BJ (cell line): ENCODE measurements around the gene ZC3H4. TPM values are rescaled to one million over a fixed set of nuclear protein-coding genes. Genes with fewer than 3 reads are reported as not detected.

ENCODE experiments used
- CTCF ChIA-PET: fragments of 350-600 bp; formaldehyde crosslinking; extraction: SDS; loops from one replicate; lab custom pipeline; 2021; ENCODE audit warnings: antibody characterized with exemption, inconsistent platforms; lab: Yijun Ruan, JAX
- POLR2A ChIA-PET: fragments of 300-600 bp; sonication (Branson Sonifier 250); formaldehyde crosslinking; extraction: SDS; loops from one replicate; lab custom pipeline; 2021; ENCODE audit warnings: antibody characterized with exemption; lab: Charles Lee
- DNase-seq: peaks from one replicate; pipeline ENCODE4 v3.0.0-alpha.2; 2011; ENCODE audit warnings: low read depth
- H3K27me3 ChIP-seq: 2 replicates; pipeline ENCODE4 v1.6.0; 2011; ENCODE audit warnings: low read length; ENCODE audit not compliant: control insufficient read depth, insufficient read depth
- H3K36me3 ChIP-seq: 2 replicates; pipeline ENCODE4 v1.5.1; 2011; ENCODE audit warnings: low read length; ENCODE audit not compliant: control insufficient read depth, insufficient read depth
- H3K4me3 ChIP-seq: 2 replicates; pipeline ENCODE4 v1.5.1; 2011; ENCODE audit warnings: low read depth, mild to moderate bottlenecking, control low read depth, low read length
- polyA plus RNA-seq: library from polyadenylated mRNA; depleted of rRNA; stranded (reverse); fragments of >200 nt; gene quantifications from 2 replicates; pipeline ENCODE4 v1.2.3, GENCODE V29; 2011; rRNA removed
- TF ChIP-seq, protein P1 (sequence below): IDR thresholded peaks from 2 replicates; pipeline ENCODE4 v1.5.1; 2011; ENCODE audit warnings: low read depth, mild to moderate bottlenecking, control low read depth, inconsistent platforms, low read length, moderate library complexity; ENCODE audit not compliant: insufficient read depth

ZC3H4 gene
- polyA plus RNA-seq, 1 experiment: 4.3 TPM

- TF ChIP-seq, protein P1, sequence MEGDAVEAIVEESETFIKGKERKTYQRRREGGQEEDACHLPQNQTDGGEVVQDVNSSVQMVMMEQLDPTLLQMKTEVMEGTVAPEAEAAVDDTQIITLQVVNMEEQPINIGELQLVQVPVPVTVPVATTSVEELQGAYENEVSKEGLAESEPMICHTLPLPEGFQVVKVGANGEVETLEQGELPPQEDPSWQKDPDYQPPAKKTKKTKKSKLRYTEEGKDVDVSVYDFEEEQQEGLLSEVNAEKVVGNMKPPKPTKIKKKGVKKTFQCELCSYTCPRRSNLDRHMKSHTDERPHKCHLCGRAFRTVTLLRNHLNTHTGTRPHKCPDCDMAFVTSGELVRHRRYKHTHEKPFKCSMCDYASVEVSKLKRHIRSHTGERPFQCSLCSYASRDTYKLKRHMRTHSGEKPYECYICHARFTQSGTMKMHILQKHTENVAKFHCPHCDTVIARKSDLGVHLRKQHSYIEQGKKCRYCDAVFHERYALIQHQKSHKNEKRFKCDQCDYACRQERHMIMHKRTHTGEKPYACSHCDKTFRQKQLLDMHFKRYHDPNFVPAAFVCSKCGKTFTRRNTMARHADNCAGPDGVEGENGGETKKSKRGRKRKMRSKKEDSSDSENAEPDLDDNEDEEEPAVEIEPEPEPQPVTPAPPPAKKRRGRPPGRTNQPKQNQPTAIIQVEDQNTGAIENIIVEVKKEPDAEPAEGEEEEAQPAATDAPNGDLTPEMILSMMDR: no peak
- peaks cover 9% of the 10 kb centered on the region; the same call in 1 of the 2 replicates for H3K27me3 ChIP-seq
- DNase-seq: no peak
- ChIA-PET CTCF (interaction anchor here (1.0 to 1.5 kb wide), 3 partner anchors 11 to 262 kb away, joined by 3 to 8 read pairs (median 4); no protein-coding TSS in a partner anchor), POLR2A (no interaction called here)
- peak overlapping the region; percentile 47 for H3K4me3 ChIP-seq
- H3K36me3 ChIP-seq: no peaks in the 10 kb centered on the region
Observed at GRCh38 chr19:47020132-47020805, 93.3 kb downstream of the ZC3H4 start.

GRCh38 chr19:47019431-47020041, 94.0 kb downstream of the ZC3H4 start, which contains the start of gene NPAS1:
Gene NPAS1 (plus strand): TSS chr19:47019837. CDS start chr19:47021048, 1,211 bp downstream.
- POLR2A ChIA-PET: no interaction called here

GRCh38 chr19:47018923-47019322, 94.7 kb downstream of the ZC3H4 start:
- peaks cover 9% of the 10 kb centered on the region; the same call in 1 of the 2 replicates for H3K27me3 ChIP-seq
- ChIA-PET POLR2A (no interaction called here), CTCF (interaction anchor here (0.6 to 1.9 kb wide), 5 partner anchors 10 to 61 kb away, joined by 3 to 10 read pairs (median 4); no protein-coding TSS in a partner anchor)
- no peak overlapping the region for H3K4me3 ChIP-seq
- no peak for DNase-seq
- H3K36me3 ChIP-seq: no peaks in the 10 kb centered on the region
- TF ChIP-seq, protein P1: no peak

More at GRCh38 chr19:47019431-47020041, 94.0 kb downstream of the ZC3H4 start, which contains the start of gene NPAS1:
- TF ChIP-seq, protein P1: no peak
- H3K27me3 ChIP-seq: peaks cover 9% of the 10 kb centered on the region; the same call in 1 of the 2 replicates
- DNase-seq: no peak
- H3K4me3 ChIP-seq: peak within 1 kb of the TSS; percentile 47
- no peaks in the 10 kb centered on the region for H3K36me3 ChIP-seq
- CTCF ChIA-PET: interaction anchor here (0.6 to 1.9 kb wide), 5 partner anchors 11 to 60 kb away, joined by 3 to 10 read pairs (median 4); no protein-coding TSS in a partner anchor

Other genes starting within 250 kb of the ZC3H4 start
- 2.6 and 4.6 TPM in 2 replicates for gene NPAS1, start 93.9 kb downstream of the ZC3H4 start, polyA plus RNA-seq
- gene TMEM160, start 65.2 kb downstream of the ZC3H4 start, polyA plus RNA-seq: 11.8 and 11.9 TPM in 2 replicates
- gene SAE1, start 17.1 kb upstream of the ZC3H4 start, polyA plus RNA-seq: 138 and 156 TPM in 2 replicates
- 5.2 and 5.7 TPM in 2 replicates for gene BBC3, start 117.4 kb upstream of the ZC3H4 start, polyA plus RNA-seq
- 4.1 and 5.5 TPM in 2 replicates for gene CCDC9, start 142.7 kb upstream of the ZC3H4 start, polyA plus RNA-seq
- gene INAFM1, start 161.1 kb upstream of the ZC3H4 start, polyA plus RNA-seq: 2.2 and 2.9 TPM in 2 replicates
- gene C5AR1, start 196.1 kb upstream of the ZC3H4 start, polyA plus RNA-seq: 0.42 TPM in 2 replicates
- gene C5AR2, start 218.4 kb upstream of the ZC3H4 start, polyA plus RNA-seq: 0.01 TPM in 1 of 2 replicates, not detected in the other
- 4.1 and 6.4 TPM in 2 replicates for gene DHX34, start 235.5 kb upstream of the ZC3H4 start, polyA plus RNA-seq